ENCODE measurements around the gene NEXN. TPM values are rescaled to one million over a fixed set of nuclear protein-coding genes. Genes with fewer than 3 reads are reported as not detected.

NEXN gene
- total and polyA plus RNA-seq, 7 donors = 31.6 to 541 (median 321) TPM

DNA sequence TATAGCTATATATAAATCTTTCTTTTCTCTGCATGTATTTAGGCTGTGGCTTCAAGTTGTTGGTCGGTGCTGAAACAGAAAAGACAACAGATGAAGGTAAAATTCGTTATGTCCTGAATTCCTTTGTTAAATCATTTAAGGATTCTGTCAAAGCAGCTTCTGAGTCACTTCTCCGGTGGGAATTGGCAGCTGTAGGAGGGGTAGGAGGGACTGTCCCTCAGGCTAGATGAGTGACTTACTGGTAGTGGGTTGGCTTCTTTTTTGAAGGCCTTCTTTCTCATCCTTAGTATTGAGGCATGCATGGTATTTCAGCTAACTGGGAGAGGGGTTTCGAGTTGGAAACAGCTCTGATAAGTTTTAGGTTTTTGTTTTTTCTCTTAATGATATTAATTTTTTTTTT, 22.1 kb upstream of the NEXN start:
- Histone ChIP-seq H3K4me1 (no peaks in the 10 kb centered on the region), H3K36me3 (ENCODE audit: insufficient read depth in 1 of 2, low read depth in 1 of 2) (peaks cover 0 to 43% of the 10 kb centered on the region in 2 donors), H3K9me3 (no peaks in the 10 kb centered on the region), H3K4me3 (no peak overlapping the region), H3K27me3 (ENCODE audit: insufficient read depth in 3 of 3, low read length in 2 of 3) (no peaks in the 10 kb centered on the region), H3K27ac (no peak overlapping the region)
- DNase-seq (no peak), ATAC-seq (no peak)
- TF ChIP-seq, protein P1, sequence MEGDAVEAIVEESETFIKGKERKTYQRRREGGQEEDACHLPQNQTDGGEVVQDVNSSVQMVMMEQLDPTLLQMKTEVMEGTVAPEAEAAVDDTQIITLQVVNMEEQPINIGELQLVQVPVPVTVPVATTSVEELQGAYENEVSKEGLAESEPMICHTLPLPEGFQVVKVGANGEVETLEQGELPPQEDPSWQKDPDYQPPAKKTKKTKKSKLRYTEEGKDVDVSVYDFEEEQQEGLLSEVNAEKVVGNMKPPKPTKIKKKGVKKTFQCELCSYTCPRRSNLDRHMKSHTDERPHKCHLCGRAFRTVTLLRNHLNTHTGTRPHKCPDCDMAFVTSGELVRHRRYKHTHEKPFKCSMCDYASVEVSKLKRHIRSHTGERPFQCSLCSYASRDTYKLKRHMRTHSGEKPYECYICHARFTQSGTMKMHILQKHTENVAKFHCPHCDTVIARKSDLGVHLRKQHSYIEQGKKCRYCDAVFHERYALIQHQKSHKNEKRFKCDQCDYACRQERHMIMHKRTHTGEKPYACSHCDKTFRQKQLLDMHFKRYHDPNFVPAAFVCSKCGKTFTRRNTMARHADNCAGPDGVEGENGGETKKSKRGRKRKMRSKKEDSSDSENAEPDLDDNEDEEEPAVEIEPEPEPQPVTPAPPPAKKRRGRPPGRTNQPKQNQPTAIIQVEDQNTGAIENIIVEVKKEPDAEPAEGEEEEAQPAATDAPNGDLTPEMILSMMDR (IDR thresholded peaks at IDR 0.05) = no peak
- WGBS, 3 donors = 80 to 84% (median 83%) methylated on average over 4 of the region's 4 CpGs
- intact Hi-C loops (cut with DNase I) = no loop called here

DNA sequence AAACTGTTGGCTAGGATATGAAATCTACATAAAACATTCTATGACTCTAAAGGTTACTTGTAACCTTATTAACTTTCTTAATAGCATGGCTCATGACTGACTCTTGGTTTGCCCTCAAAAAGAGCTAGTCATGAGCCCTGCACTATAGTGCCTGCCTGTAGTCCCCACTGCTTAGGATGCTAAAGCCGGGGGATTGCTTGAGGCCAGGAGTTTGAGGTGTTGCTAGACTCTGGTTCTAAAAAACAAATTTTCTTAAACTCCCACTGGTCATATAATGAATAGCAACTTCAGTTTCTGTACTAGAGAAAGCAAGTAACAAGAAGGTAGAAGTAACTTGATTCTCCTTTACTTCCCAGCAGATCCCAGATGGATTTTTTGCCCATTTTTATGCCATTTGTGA, 15.8 kb upstream of the NEXN start:
- H3K36me3 ChIP-seq (ENCODE audit: insufficient read depth in 1 of 2, low read depth in 1 of 2) = peaks cover 0 to 22% of the 10 kb centered on the region in 2 donors
- intact Hi-C loops (cut with DNase I) = no loop called here
- H3K4me3 ChIP-seq = no peak overlapping the region
- TF ChIP-seq, protein P1 (IDR thresholded peaks at IDR 0.05) = no peak
- H3K4me1 ChIP-seq = no peaks in the 10 kb centered on the region
- ATAC-seq (no peak), DNase-seq (no peak)
- 92 to 95% (median 94%) methylated on average over 1 of the region's 1 CpG for WGBS, 3 donors
- H3K27me3 ChIP-seq (ENCODE audit: insufficient read depth in 3 of 3, low read length in 2 of 3) = no peaks in the 10 kb centered on the region
- H3K9me3 ChIP-seq = no peaks in the 10 kb centered on the region
- H3K27ac ChIP-seq = no peak overlapping the region

DNA sequence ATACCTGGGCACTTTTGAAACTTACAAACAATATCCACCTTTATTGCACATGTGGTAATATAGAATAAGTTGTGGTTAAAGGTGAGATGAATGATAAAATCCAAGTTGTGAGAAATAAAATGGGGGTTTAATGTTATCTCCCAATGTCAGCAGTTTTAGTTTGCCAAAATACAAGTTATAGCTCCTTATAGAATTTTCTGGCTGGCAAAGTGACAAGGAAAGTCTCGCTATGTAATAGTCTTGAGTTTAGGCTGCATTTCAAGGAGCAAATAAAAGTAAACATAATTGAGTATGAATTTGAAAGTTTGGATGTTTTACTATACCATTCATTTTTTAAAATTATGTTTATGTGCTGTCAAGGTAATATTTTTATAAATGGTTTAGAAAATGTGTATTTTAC, 15.0 kb upstream of the NEXN start:
- no peaks in the 10 kb centered on the region for H3K4me1 ChIP-seq
- ATAC-seq = no peak

GRCh38 chr1:77874804-77875445, 13.5 kb upstream of the NEXN start:
- Histone ChIP-seq H3K9me3 (no peaks in the 10 kb centered on the region), H3K4me1 (no peaks in the 10 kb centered on the region), H3K27me3 (ENCODE audit: insufficient read depth in 3 of 3, low read length in 2 of 3) (no peaks in the 10 kb centered on the region), H3K4me3 (no peak overlapping the region), H3K36me3 (ENCODE audit: insufficient read depth in 1 of 2, low read depth in 1 of 2) (peaks cover 0 to 11% of the 10 kb centered on the region in 2 donors), H3K27ac (no peak overlapping the region)
- intact Hi-C loops (cut with DNase I) = no loop called here
- DNase-seq (no peak), ATAC-seq (no peak)
- TF ChIP-seq, protein P1 (IDR thresholded peaks at IDR 0.05) = no peak
- 97 to 99% (median 99%) methylated on average over 4 of the region's 4 CpGs for WGBS, 3 donors

More for the DNA sequence above, 15.0 kb upstream of the NEXN start:
- Histone ChIP-seq H3K27me3 (ENCODE audit: insufficient read depth in 3 of 3, low read length in 2 of 3) (no peaks in the 10 kb centered on the region), H3K27ac (no peak overlapping the region), H3K36me3 (ENCODE audit: insufficient read depth in 1 of 2, low read depth in 1 of 2) (peaks cover 0 to 14% of the 10 kb centered on the region in 2 donors), H3K4me3 (no peak overlapping the region), H3K9me3 (no peaks in the 10 kb centered on the region)
- DNase-seq = no peak
- intact Hi-C loops (cut with DNase I) = no loop called here
- TF ChIP-seq, protein P1 (IDR thresholded peaks at IDR 0.05) = no peak
- WGBS, 3 donors = 96 to 100% (median 98%) methylated on average over 1 of the region's 1 CpG

- H3K27me3 ChIP-seq (ENCODE audit: insufficient read depth in 3 of 3, low read length in 2 of 3) = no peaks in the 10 kb centered on the region
- peaks cover 0 to 11% of the 10 kb centered on the region in 2 donors for H3K36me3 ChIP-seq (ENCODE audit: insufficient read depth in 1 of 2, low read depth in 1 of 2)
- intact Hi-C loops (cut with DNase I) = no loop called here
- H3K27ac ChIP-seq = no peak overlapping the region
- WGBS, 3 donors = 95 to 97% (median 97%) methylated on average over 4 of the region's 4 CpGs
- TF ChIP-seq, protein P1 (IDR thresholded peaks at IDR 0.05) = no peak
- DNase-seq (no peak), ATAC-seq (no peak)
- no peaks in the 10 kb centered on the region for H3K9me3 ChIP-seq
- H3K4me3 ChIP-seq = no peak overlapping the region
- no peaks in the 10 kb centered on the region for H3K4me1 ChIP-seq
Measured at GRCh38 chr1:77876884-77877283, 11.5 kb upstream of the NEXN start.

Measured in psoas muscle (tissue), 8 donors.